ENCODE measurements around the gene NRF1.

DNA sequence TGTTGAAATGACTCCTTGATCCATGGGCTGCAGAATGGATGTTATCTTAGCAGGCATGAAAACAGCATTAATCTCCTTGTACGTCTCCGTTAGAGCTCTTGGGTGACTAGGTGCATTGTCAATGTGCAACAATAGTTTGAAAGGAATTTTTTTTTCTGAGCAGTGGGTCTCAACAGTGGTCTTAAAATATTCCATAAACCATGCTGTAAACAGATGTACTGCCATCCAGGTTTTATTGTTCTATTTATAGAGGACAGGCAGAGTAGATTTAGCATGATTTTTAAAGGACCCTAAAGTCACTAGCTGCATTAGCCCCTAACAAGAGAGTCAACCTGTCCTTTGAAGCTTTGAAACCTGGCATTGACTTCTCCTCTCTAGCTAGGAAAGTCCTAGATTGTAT is 64.0 kb downstream of the NRF1 start:
- TF ChIP-seq L3MBTL2 (conservative IDR thresholded peaks at IDR 0.05) (no peak), SUZ12 (IDR thresholded peaks at IDR 0.05) (no peak), TARDBP (IDR thresholded peaks at IDR 0.05) (no peak), SP1 (IDR thresholded peaks at IDR 0.05) (no peak), FOXM1 (IDR thresholded peaks at IDR 0.05; ENCODE audit: borderline replicate concordance) (no peak), FOXK2 (IDR thresholded peaks at IDR 0.05) (no peak), ZNF384 (IDR thresholded peaks at IDR 0.05) (no peak), CTBP1 (IDR thresholded peaks at IDR 0.05; ENCODE audit: borderline replicate concordance) (no peak)

All from HEK293T (cell line).